CD4-positive, alpha-beta T cell treated with Interleukin-15 for 1 hour (primary cell): Measurements from ENCODE around the gene HDAC4.

Experiments used
- DNase-seq: peaks from one replicate; pipeline ENCODE4 v3.0.0-alpha.2; 2020

HDAC4 gene

GRCh38 chr2:239014458-239015217 is 386.2 kb downstream of the HDAC4 start:
- no peak for DNase-seq

DNA sequence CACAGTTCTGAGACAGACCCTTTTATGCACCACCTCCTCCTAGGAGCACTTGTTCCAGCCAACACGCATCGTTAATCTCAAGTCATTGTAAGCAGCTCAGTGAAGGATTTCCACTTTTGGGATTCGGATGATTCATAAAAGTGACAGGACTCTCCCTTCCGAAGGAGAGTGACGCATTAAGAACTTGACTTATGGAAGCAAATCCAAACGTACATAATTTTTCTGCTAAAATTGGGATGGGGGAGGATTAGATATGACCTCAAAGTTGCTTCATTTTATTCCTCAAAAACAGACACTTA is 387.2 kb downstream of the HDAC4 start:
- no peak for DNase-seq

- DNase-seq = no peak
These were observed 387.7 kb downstream of the HDAC4 start for GRCh38 chr2:239012936-239013677.

DNA sequence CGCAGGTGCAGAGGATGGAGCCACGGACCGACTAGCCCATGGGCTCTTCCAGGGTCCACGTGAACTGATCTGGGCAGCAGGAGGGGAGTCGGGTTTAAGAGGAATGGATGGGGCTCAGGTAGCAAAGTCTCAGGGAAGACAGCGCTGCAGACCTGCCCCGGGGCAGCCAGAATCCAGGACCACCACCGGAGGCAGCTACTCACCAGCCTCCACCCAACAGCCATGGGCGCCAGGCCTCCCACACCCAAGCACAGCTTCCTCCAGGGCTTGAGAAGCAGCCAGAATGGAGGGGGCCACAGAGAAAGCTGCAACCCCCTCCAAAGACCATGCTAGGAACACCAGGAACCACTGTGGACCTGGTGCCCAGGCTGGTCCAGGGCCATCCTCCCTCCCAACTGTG is 388.6 kb downstream of the HDAC4 start:
- no peak for DNase-seq

DNA sequence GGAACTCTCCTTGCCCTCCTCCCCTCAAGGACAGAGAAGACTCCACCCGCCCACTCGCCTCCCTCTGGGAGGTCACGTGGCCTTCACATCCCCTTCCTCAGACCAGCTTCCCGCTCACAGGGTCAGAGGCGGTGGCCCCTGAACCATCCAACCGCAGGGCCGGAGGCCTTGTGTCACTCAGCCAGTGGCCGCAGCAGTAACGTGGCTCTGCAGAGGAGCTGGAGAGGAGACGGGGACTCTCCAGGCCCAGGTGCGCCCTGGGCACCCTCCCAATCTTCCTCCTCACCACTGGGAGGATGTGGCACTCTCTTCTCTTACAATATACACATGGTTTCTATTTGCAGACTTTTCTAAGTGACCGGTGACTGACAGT is 391.2 kb downstream of the HDAC4 start:
- no peak for DNase-seq

DNA sequence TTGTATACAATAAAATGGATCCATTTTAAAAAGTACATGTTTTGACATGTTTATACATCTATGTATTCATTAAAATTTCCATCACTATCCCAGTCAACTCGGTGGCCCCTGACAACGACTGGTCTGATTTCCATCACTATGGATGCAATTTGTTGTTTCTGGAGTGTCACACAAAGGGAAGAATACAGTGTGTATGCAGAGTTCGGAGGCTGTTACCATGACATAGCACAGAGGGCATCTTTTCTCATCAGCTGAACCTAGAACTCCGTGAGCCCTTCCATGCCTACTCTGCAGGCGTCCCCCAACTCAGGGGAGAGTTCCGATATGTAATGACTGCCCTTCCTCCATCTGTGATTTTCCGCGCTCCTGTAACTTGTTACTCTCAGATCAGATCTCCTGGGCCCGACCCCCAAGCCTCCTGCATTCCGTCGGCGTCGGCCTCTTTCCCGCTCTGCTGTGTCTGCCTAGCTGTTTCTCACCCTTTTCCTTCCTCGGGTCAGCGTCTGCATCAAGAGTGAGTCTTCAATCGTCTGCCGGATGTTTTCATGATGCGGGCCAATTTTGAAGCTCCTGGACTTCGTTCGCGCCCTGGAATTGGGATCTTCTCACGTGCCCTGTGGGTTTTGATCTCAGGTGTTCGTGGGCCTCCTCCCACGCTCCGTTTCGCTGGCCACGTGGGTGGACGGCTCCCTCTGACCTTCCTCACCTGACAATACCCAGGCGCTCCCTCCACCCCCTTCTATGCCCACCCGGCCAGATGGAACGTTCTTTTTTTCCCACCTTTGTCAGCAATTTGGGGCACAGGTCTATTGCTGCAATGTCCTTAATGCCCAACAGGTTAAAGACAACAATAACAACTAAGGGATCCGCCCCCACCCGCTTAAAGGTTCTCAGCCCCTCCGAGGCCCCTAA is 391.9 kb downstream of the HDAC4 start:
- DNase-seq = no peak

DNA sequence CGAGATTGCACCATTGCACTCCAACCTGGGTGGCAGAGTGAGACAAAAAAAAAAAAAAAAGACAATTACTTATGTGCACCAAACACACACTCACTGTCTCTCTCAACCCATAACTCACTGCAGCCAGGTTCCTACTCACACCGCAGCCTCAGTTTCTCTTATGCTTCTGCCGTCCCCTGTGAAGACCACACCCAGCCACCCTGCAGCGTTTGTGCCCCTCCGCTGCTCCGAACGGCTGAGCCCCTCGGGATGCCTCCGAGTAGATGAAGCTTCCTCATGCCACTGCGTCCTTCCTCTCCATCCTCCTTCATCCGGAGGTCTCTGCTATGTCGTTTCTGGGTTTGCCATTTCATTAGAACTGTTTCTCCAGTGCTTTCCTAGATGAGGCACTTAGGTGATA is 392.8 kb downstream of the HDAC4 start:
- no peak for DNase-seq

- DNase-seq = no peak
These were observed 394.1 kb downstream of the HDAC4 start for GRCh38 chr2:239006622-239007285.

DNA sequence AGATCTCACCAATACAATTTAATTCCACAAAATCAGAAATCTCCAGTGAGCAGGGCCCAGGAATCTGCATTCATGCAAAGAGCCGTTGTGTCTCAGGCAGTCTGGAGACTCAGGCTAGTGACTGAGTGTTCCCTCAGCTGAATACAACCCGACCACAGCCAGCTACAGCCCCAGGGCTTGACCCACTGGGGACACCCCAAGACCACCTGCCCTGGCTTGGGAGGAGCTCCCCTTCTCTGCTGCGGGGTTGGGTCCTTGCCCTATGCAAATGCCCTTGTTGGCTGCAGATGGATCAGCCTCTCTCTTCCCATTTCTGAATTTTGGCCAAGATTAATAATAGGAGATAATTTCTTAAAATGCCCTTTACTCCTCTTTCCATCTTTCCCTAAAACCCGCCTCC is 395.2 kb downstream of the HDAC4 start:
- DNase-seq = no peak

DNA sequence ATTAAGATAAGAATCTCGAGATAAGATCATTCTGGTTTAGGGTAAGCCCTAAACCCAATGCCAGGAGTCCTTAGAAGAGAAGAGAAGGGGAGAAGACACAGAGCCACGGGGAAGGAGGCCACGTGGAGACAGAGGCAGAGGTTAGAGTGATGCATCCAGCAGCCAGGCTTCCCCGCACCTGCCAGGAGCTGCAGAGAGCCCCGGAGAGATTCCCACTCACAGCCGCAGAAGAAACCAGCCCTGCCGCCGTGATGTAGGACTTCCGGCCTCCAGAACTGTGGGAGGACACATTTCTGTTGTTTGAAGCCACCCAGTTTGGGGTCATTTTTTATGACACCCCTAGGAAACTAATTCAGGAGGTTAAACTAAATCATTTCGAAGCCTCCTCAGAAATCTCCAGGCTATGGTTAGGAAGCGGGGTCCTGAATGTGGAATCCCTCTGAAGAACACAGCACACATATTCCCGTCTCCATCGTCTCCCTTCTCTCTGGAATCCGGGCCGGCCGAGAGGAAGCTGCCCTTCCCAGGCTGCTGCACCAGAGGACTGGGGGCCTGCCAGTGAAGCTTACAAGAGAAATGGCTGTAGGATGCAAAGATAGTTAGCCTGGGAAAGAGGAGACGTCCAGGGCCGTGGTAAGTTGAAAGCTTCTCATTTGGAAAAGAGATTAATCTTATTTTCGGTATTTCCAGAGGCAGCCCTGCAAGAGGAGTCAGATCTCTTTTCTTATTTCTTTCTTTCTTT is 396.4 kb downstream of the HDAC4 start:
- no peak for DNase-seq

DNA sequence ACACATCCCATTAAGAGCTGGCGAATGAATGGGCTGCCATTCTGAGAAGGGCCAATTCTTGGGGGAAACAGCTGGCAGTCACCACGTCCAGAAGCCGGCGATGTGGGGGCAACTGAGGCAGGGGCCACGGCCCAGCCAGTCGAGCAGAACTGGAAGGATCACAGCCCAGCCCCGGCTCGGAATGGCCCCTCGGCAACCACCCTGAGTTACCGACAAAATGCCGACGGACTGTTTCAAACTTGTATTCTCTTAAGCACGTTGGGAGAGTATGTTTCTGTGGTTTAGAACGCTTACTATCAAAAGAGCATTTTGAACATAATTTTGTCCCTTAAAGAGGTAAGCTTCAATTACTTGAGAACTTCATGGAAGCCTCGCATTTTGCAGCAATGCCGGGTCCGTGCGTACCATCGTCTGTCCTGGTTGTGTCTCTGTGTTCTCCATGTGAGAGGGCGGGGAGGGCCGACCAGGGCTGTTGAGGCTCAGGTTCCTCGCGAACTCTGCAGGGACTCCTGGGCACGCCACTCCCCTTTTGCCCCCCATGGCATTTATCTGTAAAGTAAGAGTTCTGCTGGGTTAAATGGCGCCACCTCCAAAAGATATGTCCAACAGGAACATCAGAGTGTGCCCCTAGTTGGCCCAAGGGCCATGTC is 397.1 kb downstream of the HDAC4 start:
- no peak for DNase-seq

GRCh38 chr2:239002954-239003623 is 397.7 kb downstream of the HDAC4 start:
- no peak for DNase-seq

DNA sequence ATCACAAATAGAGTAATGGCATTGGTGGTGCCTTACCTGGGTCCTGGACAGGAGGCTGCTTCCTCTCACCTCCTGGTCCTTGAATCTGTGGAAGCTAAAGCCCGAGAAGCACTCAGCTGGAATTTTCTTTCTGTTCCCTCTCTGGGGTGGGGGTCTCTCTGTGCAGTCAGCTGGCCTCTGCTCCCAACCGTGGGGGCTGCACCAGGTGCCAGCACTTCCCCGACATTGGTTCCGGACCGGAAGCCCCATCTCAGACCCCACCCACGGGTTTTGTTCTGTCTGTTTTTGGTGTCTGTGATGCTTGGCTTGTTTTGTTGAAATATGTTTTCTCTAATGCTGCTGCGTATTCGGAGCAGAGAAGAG is 398.2 kb downstream of the HDAC4 start:
- no peak for DNase-seq

- no peak for DNase-seq
These were observed 399.0 kb downstream of the HDAC4 start for GRCh38 chr2:239001794-239002193.

GRCh38 chr2:239000500-239001073 is 400.2 kb downstream of the HDAC4 start:
- no peak for DNase-seq

GRCh38 chr2:239000089-239000488 is 400.7 kb downstream of the HDAC4 start:
- DNase-seq = no peak

- DNase-seq = no peak
These were observed 401.5 kb downstream of the HDAC4 start for GRCh38 chr2:238999291-238999741.

- no peak for DNase-seq
These were observed 402.0 kb downstream of the HDAC4 start for GRCh38 chr2:238998801-238999200.
